Activated T-helper 1 cell treated with anti-CD3 and anti-CD28 coated beads, Interleukin-12 subunit alpha, Interleukin-12 subunit beta, Interleukin-2, Interleukin-4 antibody, amounts not matched to agents 30 ng/mL and 10 ng/mL and 1 ng/mL, durations not matched to agents 14 hours and 24 hours and 36 hours (primary cell): ENCODE data around the gene UNC119B. TPM values are rescaled to one million over a fixed set of nuclear protein-coding genes. Genes with fewer than 3 reads are reported as not detected.
"Not testable (repeated sequence)": the region's sequence is repeated elsewhere in the genome, so short reads cannot be mapped to it uniquely, and the experiment has no call there.

Experiments used
- DNase-seq: peaks from one replicate; pipeline ENCODE4 v3.0.0; 2021; ENCODE audit warnings: low spot score
- H3K27ac Mint-ChIP-seq: one replicate; pipeline ENCODE4 v1.8.0; 2021; ENCODE audit warnings: mild to moderate bottlenecking, mixed read lengths
- H3K27me3 Mint-ChIP-seq: one replicate; pipeline ENCODE4 v1.8.0; 2022; ENCODE audit warnings: mild to moderate bottlenecking, moderate library complexity, mixed read lengths; ENCODE audit not compliant: insufficient read depth
- H3K36me3 Mint-ChIP-seq: one replicate; pipeline ENCODE4 v1.8.0; 2021; ENCODE audit warnings: low read depth, mixed read lengths
- H3K4me1 Mint-ChIP-seq: one replicate; pipeline ENCODE4 v1.8.0; 2021; ENCODE audit warnings: low read depth, mixed read lengths
- H3K4me3 Mint-ChIP-seq: one replicate; pipeline ENCODE4 v1.8.0; 2021; ENCODE audit warnings: mild to moderate bottlenecking, moderate library complexity, mixed read lengths
- H3K9me3 Mint-ChIP-seq: one replicate; pipeline ENCODE4 v1.8.0; 2021; ENCODE audit warnings: mixed read lengths
- intact Hi-C: fragments of 100-400 bp; cut with micrococcal nuclease; formaldehyde crosslinking; loops from one replicate; pipeline ENCODE4 v1.15.1; 2024
- total RNA-seq: library from RNA; stranded (reverse); gene quantifications from 2 replicates; pipeline ENCODE4 v1.2.3, GENCODE V29; 2022

The UNC119B gene
- total RNA-seq: 24.2 and 24.6 TPM in 2 replicates

DNA sequence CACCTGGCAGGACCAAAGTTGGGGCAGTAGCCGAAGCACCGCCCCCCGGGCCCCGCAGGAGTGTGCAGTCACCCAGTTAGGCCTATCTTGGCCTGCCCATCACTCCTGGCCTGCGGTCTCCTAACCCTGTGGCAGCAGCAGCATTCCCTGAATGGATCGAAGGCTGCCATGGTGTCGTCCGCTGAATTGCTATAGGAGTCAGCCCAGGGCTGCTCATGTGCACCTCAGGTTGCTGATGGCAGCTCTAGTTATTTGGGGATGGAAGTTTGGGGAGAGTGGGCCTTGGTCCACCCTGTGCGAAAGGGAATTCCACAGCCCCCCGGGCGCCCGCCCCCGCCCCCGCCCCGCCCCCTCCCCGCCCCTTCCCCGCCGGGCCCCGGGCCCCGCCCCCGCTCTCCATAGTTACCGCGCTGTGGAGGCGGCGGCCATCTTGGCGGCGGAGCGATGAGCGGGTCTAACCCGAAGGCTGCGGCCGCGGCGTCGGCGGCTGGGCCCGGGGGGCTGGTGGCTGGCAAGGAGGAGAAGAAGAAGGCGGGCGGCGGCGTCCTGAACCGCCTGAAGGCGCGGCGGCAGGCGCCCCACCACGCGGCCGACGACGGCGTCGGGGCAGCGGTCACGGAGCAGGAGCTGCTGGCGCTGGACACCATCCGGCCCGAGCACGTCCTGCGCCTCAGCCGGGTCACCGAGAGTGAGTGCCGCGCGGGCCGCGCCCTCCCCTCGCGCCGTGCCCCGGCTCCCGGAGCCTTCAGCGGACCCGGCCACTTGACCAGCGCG is at the start of gene UNC119B:
TSS of gene UNC119B (plus strand) at position 428 of the 774 bp plus-strand sequence. CDS start at position 445, 17 bp downstream.
- intact Hi-C loops: loop anchor here (1.0 to 10.0 kb wide), 3 partner anchors 15 to 385 kb away; partner anchors contain the start of gene ACADS
- H3K9me3 Mint-ChIP-seq: no peaks in the 10 kb centered on the region
- H3K27me3 Mint-ChIP-seq: no peaks in the 10 kb centered on the region
- peak within 1 kb of the TSS; percentile 91 for H3K4me3 Mint-ChIP-seq
- peaks cover 17% of the 10 kb centered on the region for H3K36me3 Mint-ChIP-seq
- H3K27ac Mint-ChIP-seq: peak within 1 kb of the TSS; percentile 89
- peaks cover 37% of the 10 kb centered on the region for H3K4me1 Mint-ChIP-seq
- DNase-seq: peak; percentile 71

DNA sequence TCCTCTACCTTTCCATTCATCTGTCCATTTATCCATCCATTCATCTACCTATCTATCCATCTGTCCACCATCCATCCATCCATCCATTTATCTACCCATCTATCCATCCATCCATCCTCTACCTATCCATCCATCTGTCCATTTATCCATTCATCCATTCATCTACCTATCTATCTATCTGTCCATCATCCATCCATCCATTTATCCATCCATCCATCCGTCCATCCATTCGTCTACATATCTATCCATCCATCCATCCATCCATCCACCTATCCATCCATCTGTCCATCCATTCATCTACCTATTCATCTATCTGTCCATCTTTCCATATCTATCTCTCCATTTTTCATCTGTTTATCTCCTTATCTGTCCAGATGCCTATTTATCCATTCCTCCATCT is 48.8 kb upstream of the UNC119B start:
- Mint-ChIP-seq H3K4me3 (no peak overlapping the region), H3K27me3 (peaks cover 2% of the 10 kb centered on the region), H3K36me3 (no peaks in the 10 kb centered on the region)

DNA sequence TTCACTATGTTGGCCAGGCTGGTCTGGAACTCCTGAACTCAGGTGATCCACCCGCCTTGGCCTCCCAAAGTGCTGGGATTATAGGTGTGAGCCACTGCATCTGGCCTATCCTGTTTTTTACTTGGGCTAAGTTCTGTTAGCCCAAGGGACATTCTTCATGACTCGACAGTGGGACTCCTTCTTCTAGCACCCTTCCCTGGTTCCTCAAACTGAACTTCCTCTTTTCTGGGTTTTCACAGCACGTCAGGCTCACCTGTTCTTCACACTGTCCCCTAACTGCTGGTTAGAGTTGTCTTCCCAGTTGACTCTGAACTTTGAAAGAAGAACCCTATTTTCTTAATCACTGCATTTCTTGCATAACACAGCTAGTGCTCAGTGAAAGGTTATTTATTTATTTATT is 47.4 kb upstream of the UNC119B start:
- Mint-ChIP-seq H3K4me1 (no peaks in the 10 kb centered on the region), H3K9me3 (no peaks in the 10 kb centered on the region), H3K4me3 (no peak overlapping the region), H3K27me3 (peaks cover 5% of the 10 kb centered on the region), H3K27ac (no peak overlapping the region), H3K36me3 (no peaks in the 10 kb centered on the region)
- no peak for DNase-seq
- intact Hi-C loops: no loop called here

More for the DNA sequence above, 48.8 kb upstream of the UNC119B start:
- Mint-ChIP-seq H3K9me3 (no peaks in the 10 kb centered on the region), H3K4me1 (no peaks in the 10 kb centered on the region), H3K27ac (no peak overlapping the region)
- DNase-seq: no peak
- intact Hi-C loops: no loop called here

DNA sequence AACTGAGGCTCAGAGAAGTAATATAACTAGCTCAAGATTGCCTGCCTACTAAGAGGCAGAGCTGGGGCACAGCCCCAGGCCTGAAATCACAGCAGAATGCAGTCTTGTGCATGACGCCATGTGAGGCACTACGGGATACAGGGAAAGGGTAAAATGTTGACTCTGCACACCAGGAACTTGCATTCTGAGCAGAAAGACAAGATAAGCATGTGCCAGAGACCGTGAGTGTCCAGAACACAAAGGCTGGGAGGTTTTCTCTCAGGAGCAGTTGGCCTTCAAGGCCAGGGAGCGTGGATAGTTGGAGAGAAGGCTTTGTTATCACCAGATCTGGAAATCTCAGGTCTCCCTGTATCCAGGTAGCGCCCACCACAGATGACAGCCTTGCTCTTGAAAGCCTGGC is 46.5 kb upstream of the UNC119B start:
- Mint-ChIP-seq H3K4me1 (no peaks in the 10 kb centered on the region), H3K27me3 (peaks cover 7% of the 10 kb centered on the region), H3K9me3 (no peaks in the 10 kb centered on the region), H3K36me3 (no peaks in the 10 kb centered on the region), H3K4me3 (no peak overlapping the region), H3K27ac (no peak overlapping the region)
- intact Hi-C loops: no loop called here
- DNase-seq: no peak

DNA sequence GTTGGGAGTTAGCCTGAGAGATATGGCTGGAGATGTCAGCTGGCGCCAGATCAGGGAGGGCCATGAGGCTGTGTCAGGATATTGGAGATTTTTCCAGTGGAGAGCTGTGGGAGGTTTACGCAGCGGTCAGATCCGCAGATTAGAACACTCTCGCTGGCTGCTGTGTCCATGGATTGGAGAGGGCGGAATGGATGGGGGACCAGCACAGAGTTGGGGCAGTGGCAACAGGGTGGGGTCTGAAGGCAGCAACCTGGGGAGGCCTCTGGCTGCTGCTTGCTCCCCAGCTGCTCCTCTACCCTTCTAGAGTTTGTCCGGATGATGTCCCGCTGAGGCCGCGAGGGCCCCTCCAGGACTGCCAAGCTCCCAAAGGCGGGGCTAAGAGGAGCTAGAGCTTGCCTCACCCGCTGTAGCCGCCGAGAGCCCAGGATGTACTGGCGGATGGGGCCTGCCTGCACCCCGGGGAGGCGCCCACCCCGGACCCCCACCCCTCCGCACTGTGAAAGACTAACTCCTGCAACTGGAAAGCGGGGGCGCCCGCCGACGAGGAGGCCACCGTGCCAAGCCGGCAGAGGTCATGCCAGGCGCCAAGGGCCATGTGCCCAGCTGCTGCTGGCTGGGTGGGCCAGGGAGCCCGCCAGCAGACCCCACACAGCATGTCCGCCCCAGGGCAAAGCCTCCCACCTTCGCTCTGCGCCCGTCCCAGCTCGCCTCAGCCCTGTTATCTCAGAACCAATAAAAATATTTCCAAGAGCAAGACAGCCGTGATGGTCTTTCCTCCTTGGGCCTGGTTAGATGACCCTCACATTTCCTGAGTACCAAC is 43.5 kb upstream of the UNC119B start:
- no peaks in the 10 kb centered on the region for H3K4me1 Mint-ChIP-seq
- intact Hi-C loops: no loop called here
- peaks cover 11% of the 10 kb centered on the region for H3K27me3 Mint-ChIP-seq
- no peak overlapping the region for H3K4me3 Mint-ChIP-seq
- H3K9me3 Mint-ChIP-seq: no peaks in the 10 kb centered on the region
- no peaks in the 10 kb centered on the region for H3K36me3 Mint-ChIP-seq
- no peak overlapping the region for H3K27ac Mint-ChIP-seq
- DNase-seq: no peak

DNA sequence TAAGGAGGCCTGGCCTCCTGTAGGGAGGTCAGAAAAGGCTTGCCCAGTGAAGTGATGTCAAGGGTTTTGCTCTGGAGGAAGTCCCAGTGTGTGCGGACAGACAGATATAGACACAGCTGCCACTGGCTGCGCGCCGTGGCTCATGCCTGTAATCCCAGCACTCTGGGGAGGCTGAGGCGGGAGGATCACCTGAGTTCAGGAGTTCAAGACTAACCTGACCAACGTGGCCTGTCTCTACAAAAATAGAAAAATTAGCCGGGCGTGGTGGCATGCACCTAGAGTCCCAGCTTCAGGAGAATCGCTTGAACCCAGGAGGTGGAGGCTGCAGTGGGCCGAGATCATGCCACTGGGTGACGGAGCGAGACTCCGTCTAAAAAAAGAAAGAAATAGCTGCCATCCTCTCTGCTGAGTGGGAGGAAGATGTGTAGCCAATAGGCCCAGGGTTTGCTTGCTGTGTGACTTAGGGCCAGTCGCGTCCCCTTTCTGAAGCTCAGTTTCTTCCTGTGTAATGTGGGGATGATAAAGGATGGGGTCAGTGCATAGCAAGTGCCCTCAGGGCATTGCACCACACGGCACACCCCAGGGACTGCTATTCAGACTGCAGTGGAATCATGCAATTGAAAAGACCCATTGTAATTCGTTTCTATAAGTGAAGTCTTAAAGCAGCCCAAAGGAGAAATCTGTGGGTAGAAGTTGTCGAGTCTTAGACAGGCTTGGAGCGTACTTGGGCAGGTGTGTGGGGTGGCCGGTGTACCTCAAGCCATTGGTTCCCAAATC is 42.0 kb upstream of the UNC119B start:
- H3K4me1 Mint-ChIP-seq: no peaks in the 10 kb centered on the region
- no peak overlapping the region for H3K27ac Mint-ChIP-seq
- H3K36me3 Mint-ChIP-seq: no peaks in the 10 kb centered on the region
- H3K27me3 Mint-ChIP-seq: peaks cover 13% of the 10 kb centered on the region
- intact Hi-C loops: no loop called here
- no peak for DNase-seq
- no peak overlapping the region for H3K4me3 Mint-ChIP-seq
- no peaks in the 10 kb centered on the region for H3K9me3 Mint-ChIP-seq

DNA sequence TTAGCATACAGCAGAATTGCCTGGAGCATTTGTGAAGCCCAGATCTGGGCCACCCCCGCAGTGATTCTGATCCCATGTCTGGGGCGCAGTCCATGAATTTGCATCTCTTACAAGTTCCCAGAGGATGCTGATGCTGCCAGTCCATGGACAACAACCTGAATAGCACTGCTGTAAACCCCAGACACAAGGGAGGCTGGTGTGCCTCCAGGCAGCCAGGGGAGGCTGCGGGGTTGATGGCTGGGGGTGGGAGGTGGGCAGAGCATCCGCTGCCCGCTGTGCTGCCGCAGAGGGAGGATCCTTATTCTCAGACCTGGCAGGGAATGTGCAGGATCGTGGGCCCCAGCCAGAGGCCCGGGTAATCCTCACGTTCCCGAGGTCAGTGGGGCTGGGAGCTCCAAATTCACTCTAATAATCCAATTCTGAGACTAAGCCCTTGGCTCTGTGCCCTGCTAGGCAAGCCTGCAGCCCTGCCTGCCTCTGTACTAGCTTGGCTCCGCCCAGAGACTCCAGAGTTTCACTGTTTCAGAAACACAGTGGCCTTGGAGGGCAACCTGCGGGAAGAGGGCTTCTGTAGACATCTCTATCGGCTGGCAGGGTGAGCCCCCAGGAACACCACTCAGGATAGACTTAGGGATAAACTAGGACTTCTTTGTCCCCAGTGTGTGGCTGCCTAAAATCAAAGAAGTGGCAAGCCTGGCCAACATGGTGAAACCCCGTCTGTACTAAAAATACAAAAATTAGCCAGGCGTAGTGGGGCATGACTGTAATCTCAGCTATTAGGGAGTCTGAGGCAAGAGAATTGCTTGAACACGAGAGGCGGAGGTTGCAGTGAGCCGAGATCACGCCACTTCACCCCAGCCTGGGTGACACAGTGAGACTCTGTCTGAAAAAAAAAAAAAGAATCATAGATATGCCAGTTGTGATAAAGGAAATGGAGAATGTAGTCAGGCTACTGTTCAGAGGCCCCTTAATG is 41.1 kb upstream of the UNC119B start:
- Mint-ChIP-seq H3K27ac (no peak overlapping the region), H3K9me3 (no peaks in the 10 kb centered on the region), H3K36me3 (no peaks in the 10 kb centered on the region), H3K4me3 (no peak overlapping the region), H3K4me1 (no peaks in the 10 kb centered on the region), H3K27me3 (peaks cover 13% of the 10 kb centered on the region)
- intact Hi-C loops: no loop called here
- DNase-seq: no peak

DNA sequence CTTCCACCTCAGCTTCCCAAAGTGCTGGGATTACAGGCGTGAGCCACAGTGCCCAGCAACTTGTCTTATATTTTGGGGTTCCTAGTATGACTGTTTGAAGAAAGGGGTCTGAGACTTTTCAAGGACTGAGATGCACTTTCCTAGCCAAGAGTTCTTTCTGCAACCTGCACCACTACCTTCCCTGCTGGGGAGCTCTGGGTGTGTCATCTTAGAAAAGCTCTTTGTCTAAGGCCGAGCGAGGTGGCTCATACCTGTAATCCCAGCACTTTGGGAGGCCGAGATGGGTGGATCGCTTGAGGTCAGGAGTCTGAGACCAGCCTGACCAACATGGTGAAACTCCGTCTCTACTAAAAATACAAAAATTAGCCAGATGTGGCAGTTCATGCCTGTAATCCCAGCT is 40.0 kb upstream of the UNC119B start:
- H3K27me3 Mint-ChIP-seq: peaks cover 13% of the 10 kb centered on the region
- H3K36me3 Mint-ChIP-seq, H3K9me3 Mint-ChIP-seq, H3K27ac Mint-ChIP-seq, H3K4me1 Mint-ChIP-seq, H3K4me3 Mint-ChIP-seq, intact Hi-C loops, DNase-seq: not testable (repeated sequence)

DNA sequence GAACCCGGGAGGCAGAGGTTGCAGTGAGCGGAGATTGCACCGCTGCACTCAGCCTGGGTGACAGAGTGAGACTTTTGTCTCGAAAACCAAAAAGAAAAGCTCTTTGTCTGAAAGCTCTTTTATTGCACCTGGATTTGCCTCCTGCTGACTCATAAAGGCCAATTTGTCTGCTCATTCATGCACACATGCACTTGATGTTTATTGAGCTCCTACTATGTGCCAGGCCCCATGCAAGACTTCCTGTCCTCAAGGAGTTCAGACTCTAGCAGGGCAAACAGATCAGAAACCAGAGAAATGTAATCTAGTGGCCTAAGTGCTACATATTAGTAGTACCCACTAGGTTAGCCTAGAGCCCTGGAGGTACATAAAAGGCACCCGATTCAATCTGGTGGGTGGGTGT is 39.6 kb upstream of the UNC119B start:
- intact Hi-C loops: no loop called here
- H3K36me3 Mint-ChIP-seq: no peaks in the 10 kb centered on the region

DNA sequence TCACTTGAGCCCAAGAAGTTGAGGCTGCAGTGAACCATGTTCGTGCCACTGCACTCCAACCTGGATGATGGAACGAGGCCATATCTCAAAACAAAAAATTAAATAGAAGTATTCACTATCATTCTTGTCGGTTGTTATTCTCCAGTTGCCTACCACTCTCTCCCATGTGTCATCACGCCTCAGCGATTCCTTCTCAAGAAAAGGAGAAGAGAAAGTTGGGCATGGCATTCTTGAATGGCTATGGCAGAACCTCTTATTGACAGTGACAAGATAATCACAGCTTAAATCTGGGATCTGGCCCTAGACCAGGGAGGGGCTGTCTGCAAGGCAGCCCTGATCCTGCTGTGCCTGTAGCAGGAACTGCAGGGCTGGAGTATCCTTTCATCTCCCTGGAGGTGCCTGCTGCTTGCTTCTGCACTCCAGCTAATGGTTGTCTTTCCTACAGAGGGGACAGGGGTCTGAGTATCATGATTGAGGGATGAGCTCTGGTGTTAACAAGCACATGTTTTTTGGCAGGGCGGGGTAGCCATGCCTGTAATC is 36.1 kb upstream of the UNC119B start:
- intact Hi-C loops: no loop called here
- DNase-seq: no peak
- Mint-ChIP-seq H3K9me3 (no peaks in the 10 kb centered on the region), H3K4me3 (no peak overlapping the region), H3K36me3 (no peaks in the 10 kb centered on the region), H3K27ac (no peak overlapping the region), H3K27me3 (peaks cover 6% of the 10 kb centered on the region), H3K4me1 (peaks cover 13% of the 10 kb centered on the region)

More for the DNA sequence above, 39.6 kb upstream of the UNC119B start:
- Mint-ChIP-seq H3K27ac (no peak overlapping the region), H3K27me3 (peaks cover 13% of the 10 kb centered on the region), H3K4me3 (no peak overlapping the region), H3K9me3 (no peaks in the 10 kb centered on the region), H3K4me1 (no peaks in the 10 kb centered on the region)
- DNase-seq: no peak

DNA sequence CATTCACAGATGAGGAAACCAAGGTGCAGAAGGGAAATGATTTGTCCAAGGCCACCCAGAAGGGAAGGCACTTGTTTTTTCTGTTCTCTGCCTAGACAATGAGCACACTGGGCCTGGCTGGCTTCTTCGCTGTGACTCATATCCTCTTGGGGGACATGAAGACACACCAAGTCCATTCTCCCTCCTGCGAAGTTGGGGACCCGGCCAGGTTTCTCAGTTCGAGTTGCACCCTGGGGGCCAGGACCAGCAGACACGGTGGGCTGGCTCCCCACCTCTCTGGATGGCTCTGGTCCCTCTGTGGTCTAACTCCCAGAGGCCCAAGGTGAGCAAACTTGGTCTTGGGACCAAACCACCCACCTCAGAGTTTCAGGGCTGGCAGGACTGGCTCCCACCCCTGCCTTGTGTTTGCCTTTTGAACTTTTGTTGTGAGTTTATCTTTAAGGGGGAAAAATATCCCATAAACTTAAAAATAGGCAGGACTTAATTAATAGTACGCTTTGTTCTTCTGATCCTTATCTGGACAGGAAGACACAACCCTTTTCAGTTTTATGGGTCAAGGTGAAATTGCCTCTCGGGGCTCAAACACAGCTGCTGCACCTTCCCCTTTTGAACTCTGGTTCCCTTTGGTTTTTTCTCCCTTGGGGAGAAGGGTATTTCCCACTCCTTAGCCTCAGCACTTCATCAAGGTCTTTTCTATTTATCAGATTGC is 32.3 kb upstream of the UNC119B start:
- H3K9me3 Mint-ChIP-seq: no peaks in the 10 kb centered on the region
- H3K27me3 Mint-ChIP-seq: no peaks in the 10 kb centered on the region
- H3K27ac Mint-ChIP-seq: peak overlapping the region; percentile 7
- H3K36me3 Mint-ChIP-seq: no peaks in the 10 kb centered on the region
- H3K4me3 Mint-ChIP-seq: no peak overlapping the region
- no peak for DNase-seq
- intact Hi-C loops: no loop called here
- peaks cover 13% of the 10 kb centered on the region for H3K4me1 Mint-ChIP-seq
